ENCODE data around the gene ZP3. TPM values are rescaled to one million over a fixed set of nuclear protein-coding genes. Genes with fewer than 3 reads are reported as not detected.
A peak's percentile ranks its signal among the peaks of the same experiment; 100 is the strongest.
"Not testable (repeated sequence)": the region's sequence is repeated elsewhere in the genome, so short reads cannot be mapped to it uniquely, and the experiment has no call there.

Gene ZP3
- total and polyA plus RNA-seq, 10 of the 15 experiments (the other 5 are each of a cell fraction or from before 2014, with no cell fraction given): 0.39 to 5.1 (median 2.5) TPM

DNA sequence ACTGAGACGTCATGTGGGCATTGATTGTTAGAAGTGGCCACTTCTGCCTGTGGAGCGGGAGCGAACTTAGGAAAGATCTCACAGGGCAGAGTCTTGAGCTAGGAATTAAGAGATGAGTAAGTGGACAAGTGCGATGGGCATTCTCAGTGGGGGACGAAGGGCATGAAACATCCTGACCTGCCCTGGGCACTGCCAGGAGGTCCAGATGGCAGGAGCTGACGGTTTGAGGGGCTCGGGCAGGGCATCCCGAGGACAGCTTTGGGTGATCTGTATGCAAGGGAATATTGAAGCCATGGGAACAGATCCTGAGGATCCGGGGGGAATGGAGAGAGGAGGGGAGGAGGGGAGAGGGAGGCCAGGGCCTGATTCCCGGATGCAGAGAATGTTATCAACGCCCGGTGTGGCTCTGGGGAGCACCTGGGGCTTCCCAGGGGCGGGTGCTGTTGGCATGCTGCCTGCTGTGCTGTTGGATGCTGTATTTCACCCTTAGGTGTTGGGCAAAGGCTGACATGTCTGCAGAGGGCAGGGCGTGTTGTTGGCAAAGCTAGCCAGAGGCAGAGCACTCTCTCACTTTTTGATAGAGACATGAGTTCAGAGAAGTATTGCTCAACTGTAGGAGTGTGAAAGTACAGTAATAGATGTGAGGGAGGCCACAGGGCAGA lies 43.1 kb downstream of the ZP3 start:
- ATAC-seq: peak; percentile 72
- peak; percentile 0 for DNase-seq (ENCODE audit: low read depth, low spot score)
- H3K27me3 ChIP-seq (replicated peaks in 1 of 2; ENCODE audit: control insufficient read depth in 2 of 2, insufficient read depth in 2 of 2, low read length in 1 of 2); H3K79me2 ChIP-seq (ENCODE audit: control insufficient read depth, insufficient read depth, low read length); H2AFZ ChIP-seq (ENCODE audit: control insufficient read depth, low read depth, low read length); intact Hi-C loops (cut with micrococcal nuclease; ENCODE audit: unreplicated experiment); BruUV-seq (replicated peaks); H3K9ac ChIP-seq (ENCODE audit: control insufficient read depth, insufficient read depth, low read length); H3K36me3 ChIP-seq (ENCODE audit: control insufficient read depth in 2 of 2, insufficient read depth in 2 of 2, low read length in 1 of 2); SMC1A ChIA-PET (ENCODE audit: uncharacterized antibody, unreplicated experiment); H3K27ac ChIP-seq (ENCODE audit: control insufficient read depth, insufficient read depth); RAD21 ChIA-PET (ENCODE audit: unreplicated experiment); CTCF ChIA-PET; H3K4me1 ChIP-seq (ENCODE audit: control insufficient read depth, insufficient read depth, low read length); H4K20me1 ChIP-seq (ENCODE audit: control insufficient read depth, insufficient read depth); FAIRE-seq; H3K4me3 ChIP-seq; POLR2A ChIA-PET; H3K9me3 ChIP-seq (replicated peaks; ENCODE audit: control insufficient read depth, insufficient read depth, low read length); in situ Hi-C loops (cut with MboI): not testable (repeated sequence)
- 0 out of 2 replicates have a peak overlapping the region, but pooled peaks have one; percentile 17 for H3K4me2 ChIP-seq (ENCODE audit: control insufficient read depth, insufficient read depth)
- WGBS (ENCODE audit: insufficient coverage, insufficient replicate concordance, low lambda C conversion rate, missing lambda C conversion rate): 56% methylated on average over 10 of the region's 14 CpGs

- CTCF ChIA-PET; H3K4me2 ChIP-seq (ENCODE audit: control insufficient read depth, insufficient read depth); H4K20me1 ChIP-seq (ENCODE audit: control insufficient read depth, insufficient read depth); intact Hi-C loops (cut with micrococcal nuclease; ENCODE audit: unreplicated experiment); H3K4me1 ChIP-seq (ENCODE audit: control insufficient read depth, insufficient read depth, low read length); H3K9ac ChIP-seq (ENCODE audit: control insufficient read depth, insufficient read depth, low read length); H3K27me3 ChIP-seq (replicated peaks in 1 of 2; ENCODE audit: control insufficient read depth in 2 of 2, insufficient read depth in 2 of 2, low read length in 1 of 2); ATAC-seq; POLR2A ChIA-PET; FAIRE-seq; H3K79me2 ChIP-seq (ENCODE audit: control insufficient read depth, insufficient read depth, low read length); RAD21 ChIA-PET (ENCODE audit: unreplicated experiment); H3K4me3 ChIP-seq; H3K9me3 ChIP-seq (replicated peaks; ENCODE audit: control insufficient read depth, insufficient read depth, low read length); in situ Hi-C loops (cut with MboI); H2AFZ ChIP-seq (ENCODE audit: control insufficient read depth, low read depth, low read length); DNase-seq (ENCODE audit: low read depth, low spot score); H3K36me3 ChIP-seq (ENCODE audit: control insufficient read depth in 2 of 2, insufficient read depth in 2 of 2, low read length in 1 of 2); BruUV-seq (replicated peaks); H3K27ac ChIP-seq (ENCODE audit: control insufficient read depth, insufficient read depth); SMC1A ChIA-PET (ENCODE audit: uncharacterized antibody, unreplicated experiment): not testable (repeated sequence)
- WGBS (ENCODE audit: insufficient coverage, insufficient replicate concordance, low lambda C conversion rate, missing lambda C conversion rate): 92% methylated on average over 10 of the region's 10 CpGs
These were observed 46.9 kb downstream of the ZP3 start for GRCh38 chr7:76471556-76472221.

DNA sequence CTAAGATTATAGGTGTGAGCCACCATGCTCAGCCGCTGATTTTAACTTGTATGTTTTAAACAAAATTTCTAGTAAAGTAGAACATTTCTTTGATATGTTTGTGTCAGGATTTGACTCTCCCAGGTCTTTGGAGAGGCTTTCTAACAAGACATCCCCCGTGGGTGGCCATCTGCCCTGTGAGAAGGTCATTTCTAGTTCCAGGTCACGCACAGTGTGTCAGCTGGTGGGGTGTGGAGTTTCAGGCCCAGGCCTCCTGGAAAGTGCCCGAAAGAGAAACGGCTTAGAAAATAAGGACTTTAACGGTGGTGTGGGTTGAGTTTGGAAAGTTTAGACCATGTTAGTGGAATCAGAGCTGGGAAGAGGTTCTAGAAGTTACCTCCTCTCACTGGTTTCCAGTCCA lies 48.3 kb downstream of the ZP3 start:
- ATAC-seq; H3K27me3 ChIP-seq (replicated peaks in 1 of 2; ENCODE audit: control insufficient read depth in 2 of 2, insufficient read depth in 2 of 2, low read length in 1 of 2); SMC1A ChIA-PET (ENCODE audit: uncharacterized antibody, unreplicated experiment); H3K4me1 ChIP-seq (ENCODE audit: control insufficient read depth, insufficient read depth, low read length); H2AFZ ChIP-seq (ENCODE audit: control insufficient read depth, low read depth, low read length); intact Hi-C loops (cut with micrococcal nuclease; ENCODE audit: unreplicated experiment); DNase-seq (ENCODE audit: low read depth, low spot score); H3K4me2 ChIP-seq (ENCODE audit: control insufficient read depth, insufficient read depth); FAIRE-seq; POLR2A ChIA-PET; in situ Hi-C loops (cut with MboI); H3K9ac ChIP-seq (ENCODE audit: control insufficient read depth, insufficient read depth, low read length); H3K79me2 ChIP-seq (ENCODE audit: control insufficient read depth, insufficient read depth, low read length); RAD21 ChIA-PET (ENCODE audit: unreplicated experiment); CTCF ChIA-PET; H3K27ac ChIP-seq (ENCODE audit: control insufficient read depth, insufficient read depth); H3K36me3 ChIP-seq (ENCODE audit: control insufficient read depth in 2 of 2, insufficient read depth in 2 of 2, low read length in 1 of 2); H3K9me3 ChIP-seq (replicated peaks; ENCODE audit: control insufficient read depth, insufficient read depth, low read length); H3K4me3 ChIP-seq; H4K20me1 ChIP-seq (ENCODE audit: control insufficient read depth, insufficient read depth); BruUV-seq (replicated peaks): not testable (repeated sequence)
- 68% methylated on average over 2 of the region's 6 CpGs for WGBS (ENCODE audit: insufficient coverage, insufficient replicate concordance, low lambda C conversion rate, missing lambda C conversion rate)

- H3K4me3 ChIP-seq; POLR2A ChIA-PET; H3K9me3 ChIP-seq (replicated peaks; ENCODE audit: control insufficient read depth, insufficient read depth, low read length); H3K27me3 ChIP-seq (replicated peaks in 1 of 2; ENCODE audit: control insufficient read depth in 2 of 2, insufficient read depth in 2 of 2, low read length in 1 of 2); H3K27ac ChIP-seq (ENCODE audit: control insufficient read depth, insufficient read depth); DNase-seq (ENCODE audit: low read depth, low spot score); FAIRE-seq; RAD21 ChIA-PET (ENCODE audit: unreplicated experiment); BruUV-seq (replicated peaks); H3K4me1 ChIP-seq (ENCODE audit: control insufficient read depth, insufficient read depth, low read length); H2AFZ ChIP-seq (ENCODE audit: control insufficient read depth, low read depth, low read length); H3K9ac ChIP-seq (ENCODE audit: control insufficient read depth, insufficient read depth, low read length); CTCF ChIA-PET; intact Hi-C loops (cut with micrococcal nuclease; ENCODE audit: unreplicated experiment); SMC1A ChIA-PET (ENCODE audit: uncharacterized antibody, unreplicated experiment); H3K4me2 ChIP-seq (ENCODE audit: control insufficient read depth, insufficient read depth); H4K20me1 ChIP-seq (ENCODE audit: control insufficient read depth, insufficient read depth); H3K79me2 ChIP-seq (ENCODE audit: control insufficient read depth, insufficient read depth, low read length); ATAC-seq; in situ Hi-C loops (cut with MboI); H3K36me3 ChIP-seq (ENCODE audit: control insufficient read depth in 2 of 2, insufficient read depth in 2 of 2, low read length in 1 of 2): not testable (repeated sequence)
- 89% methylated on average over 4 of the region's 11 CpGs for WGBS (ENCODE audit: insufficient coverage, insufficient replicate concordance, low lambda C conversion rate, missing lambda C conversion rate)
These were observed 51.5 kb downstream of the ZP3 start for GRCh38 chr7:76476280-76476679.

Measured in GM12878 (cell line).